Measurements from ENCODE around the gene DTNBP1.
"Not testable (repeated sequence)": the region's sequence is repeated elsewhere in the genome, so short reads cannot be mapped to it uniquely, and the experiment has no call there.

Gene DTNBP1

DNA sequence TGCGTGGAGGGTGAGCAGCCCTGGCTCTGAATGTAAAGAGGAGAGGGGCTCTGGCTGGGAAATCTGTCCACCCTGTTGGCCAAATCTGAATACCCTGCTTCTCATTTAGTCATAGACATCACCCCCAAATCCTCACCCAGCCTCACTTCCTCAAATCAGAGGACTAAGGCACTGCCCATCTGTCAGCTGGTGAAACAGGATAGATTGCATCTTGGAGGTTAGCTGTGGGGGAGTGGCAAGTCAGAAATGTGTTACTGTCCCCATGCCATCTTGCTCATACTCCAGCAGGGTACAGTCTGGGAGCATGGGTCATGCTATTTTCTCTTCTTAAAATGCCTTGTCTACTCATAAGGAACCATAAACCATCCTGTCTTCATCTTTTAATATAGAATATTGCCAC lies 9.5 kb upstream of the DTNBP1 start:
- TF ChIP-seq CTCF (IDR thresholded peaks at IDR 0.05; ENCODE audit: low read depth, low read length) = no peak

GRCh38 chr6:15668918-15669317 lies 6.1 kb upstream of the DTNBP1 start:
- no peak for DNase-seq (ENCODE audit: low read depth in 2 of 2)
- no peak for TF ChIP-seq CTCF (IDR thresholded peaks at IDR 0.05; ENCODE audit: low read depth, low read length)
- no peak overlapping the region for H3K4me3 ChIP-seq (replicated peaks in 1 of 2; ENCODE audit: low read depth in 2 of 2, low read length in 2 of 2)

More for the DNA sequence above, 9.5 kb upstream of the DTNBP1 start:
- no peak for DNase-seq (ENCODE audit: low read depth in 2 of 2)
- H3K4me3 ChIP-seq (replicated peaks in 1 of 2; ENCODE audit: low read depth in 2 of 2, low read length in 2 of 2) = no peak overlapping the region

- H3K4me3 ChIP-seq (replicated peaks in 1 of 2; ENCODE audit: low read depth in 2 of 2, low read length in 2 of 2); DNase-seq (ENCODE audit: low read depth in 2 of 2): not testable (repeated sequence)
These were observed 4.1 kb upstream of the DTNBP1 start for GRCh38 chr6:15666896-15667295.

DNA sequence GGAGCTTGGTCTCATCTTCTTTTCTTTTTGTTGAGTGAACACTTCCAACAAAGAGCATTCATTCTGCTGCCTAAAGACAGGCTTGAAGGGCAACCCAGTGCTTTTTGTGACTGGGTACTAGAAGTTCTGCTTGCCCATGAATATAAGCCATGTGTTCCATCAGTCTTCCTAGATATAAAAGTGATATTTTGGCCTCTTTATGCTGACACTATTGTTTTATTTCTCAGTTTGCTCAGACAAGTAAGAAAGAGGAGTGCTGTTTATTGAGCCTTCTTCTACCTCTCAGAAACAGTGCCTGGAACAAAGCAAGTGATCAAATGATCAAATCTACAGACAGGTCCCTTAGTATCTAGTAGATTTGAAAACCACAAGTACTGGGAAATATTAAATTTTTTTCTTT lies 2.4 kb upstream of the DTNBP1 start:
- TF ChIP-seq CTCF (IDR thresholded peaks at IDR 0.05; ENCODE audit: low read depth, low read length) = no peak
- DNase-seq (ENCODE audit: low read depth in 2 of 2) = no peak

GRCh38 chr6:15663130-15663871 lies 473 bp upstream of the DTNBP1 start:
- peak overlapping the region in 1 of 2 donors; percentile 83 for H3K4me3 ChIP-seq (replicated peaks in 1 of 2; ENCODE audit: low read depth in 2 of 2, low read length in 2 of 2)
- TF ChIP-seq CTCF (IDR thresholded peaks at IDR 0.05; ENCODE audit: low read depth, low read length) = no peak
- no peak for DNase-seq (ENCODE audit: low read depth in 2 of 2)

More for the DNA sequence above, 2.4 kb upstream of the DTNBP1 start:
- H3K4me3 ChIP-seq (replicated peaks in 1 of 2; ENCODE audit: low read depth in 2 of 2, low read length in 2 of 2) = no peak overlapping the region

- peak overlapping the region; percentile 83 for H3K4me3 ChIP-seq (replicated peaks in 1 of 2; ENCODE audit: low read depth in 2 of 2, low read length in 2 of 2)
- peak in 1 of 2 donors; percentile 5 for DNase-seq (ENCODE audit: low read depth in 2 of 2)
- TF ChIP-seq CTCF (IDR thresholded peaks at IDR 0.05; ENCODE audit: low read depth, low read length) = no peak
These were observed 939 bp downstream of the DTNBP1 start for GRCh38 chr6:15661853-15662325.

- DNase-seq (ENCODE audit: low read depth in 2 of 2) = no peak
- TF ChIP-seq CTCF (IDR thresholded peaks at IDR 0.05; ENCODE audit: low read depth, low read length) = no peak
- H3K4me3 ChIP-seq (replicated peaks in 1 of 2; ENCODE audit: low read depth in 2 of 2, low read length in 2 of 2) = no peak overlapping the region
These were observed 3.6 kb downstream of the DTNBP1 start for GRCh38 chr6:15659181-15659580.
